Measurements from ENCODE around the gene ANKRD13D.

DNA sequence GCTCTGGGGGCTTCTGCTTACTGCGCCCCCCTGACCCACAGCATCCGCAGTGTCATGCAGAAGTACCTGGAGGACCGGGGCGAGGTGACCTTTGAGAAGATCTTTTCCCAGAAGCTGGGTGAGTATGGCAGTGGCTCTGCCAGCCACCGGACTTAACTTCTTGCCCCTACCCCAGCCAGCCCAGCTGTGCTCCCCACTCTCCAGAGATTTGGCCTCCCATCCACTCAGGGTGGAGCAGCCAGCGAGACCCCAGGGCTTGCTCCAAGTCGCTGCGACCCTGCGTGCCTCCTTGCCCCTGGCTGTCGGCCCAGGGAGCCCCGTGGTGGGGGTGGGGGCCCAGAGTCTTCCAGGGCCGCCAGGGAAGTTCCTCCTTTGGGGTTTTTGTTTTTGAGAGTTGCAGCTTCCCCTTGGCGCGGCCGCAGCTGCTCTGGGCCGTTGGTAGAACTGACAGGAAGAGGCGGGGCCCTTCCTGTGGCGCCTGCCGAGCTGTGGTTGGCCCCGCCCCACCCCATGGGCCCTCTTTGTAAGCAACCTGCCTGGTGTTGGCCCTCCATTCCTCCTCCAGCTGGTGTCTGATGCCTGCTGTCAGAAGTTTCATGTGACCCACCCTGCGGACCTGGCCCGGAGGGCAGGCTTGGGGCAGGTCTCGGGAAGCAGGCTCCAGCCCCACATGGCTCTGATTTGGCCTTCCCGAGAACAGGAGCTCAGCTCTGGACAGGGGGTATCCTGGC lies 11.7 kb upstream of the ANKRD13D start:
- TF ChIP-seq, protein P1, sequence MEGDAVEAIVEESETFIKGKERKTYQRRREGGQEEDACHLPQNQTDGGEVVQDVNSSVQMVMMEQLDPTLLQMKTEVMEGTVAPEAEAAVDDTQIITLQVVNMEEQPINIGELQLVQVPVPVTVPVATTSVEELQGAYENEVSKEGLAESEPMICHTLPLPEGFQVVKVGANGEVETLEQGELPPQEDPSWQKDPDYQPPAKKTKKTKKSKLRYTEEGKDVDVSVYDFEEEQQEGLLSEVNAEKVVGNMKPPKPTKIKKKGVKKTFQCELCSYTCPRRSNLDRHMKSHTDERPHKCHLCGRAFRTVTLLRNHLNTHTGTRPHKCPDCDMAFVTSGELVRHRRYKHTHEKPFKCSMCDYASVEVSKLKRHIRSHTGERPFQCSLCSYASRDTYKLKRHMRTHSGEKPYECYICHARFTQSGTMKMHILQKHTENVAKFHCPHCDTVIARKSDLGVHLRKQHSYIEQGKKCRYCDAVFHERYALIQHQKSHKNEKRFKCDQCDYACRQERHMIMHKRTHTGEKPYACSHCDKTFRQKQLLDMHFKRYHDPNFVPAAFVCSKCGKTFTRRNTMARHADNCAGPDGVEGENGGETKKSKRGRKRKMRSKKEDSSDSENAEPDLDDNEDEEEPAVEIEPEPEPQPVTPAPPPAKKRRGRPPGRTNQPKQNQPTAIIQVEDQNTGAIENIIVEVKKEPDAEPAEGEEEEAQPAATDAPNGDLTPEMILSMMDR (IDR thresholded peaks at IDR 0.05; ENCODE audit: low read depth, low read length, poor library complexity, severe bottlenecking) = peak; percentile 22
- TF ChIP-seq EZH2phosphoT487 (IDR thresholded peaks at IDR 0.05; ENCODE audit: borderline replicate concordance, low read length) = no peak
